ENCODE measurements around the gene SNTB2. TPM values are rescaled to one million over a fixed set of nuclear protein-coding genes. Genes with fewer than 3 reads are reported as not detected.

SNTB2 gene
- total RNA-seq, 1 experiment from 2014 or later: 30.3 TPM

- POLR2A ChIA-PET (ENCODE audit: unreplicated experiment): interaction anchor here (0.6 to 0.7 kb wide), 2 partner anchors 9 to 191 kb away, joined by 4 read pairs; no protein-coding TSS in a partner anchor
Observed at GRCh38 chr16:69338557-69339288, 151.8 kb downstream of the SNTB2 start.

GRCh38 chr16:69339289-69340094, 152.5 kb downstream of the SNTB2 start, which contains the start of the genes COG8 and NIP7:
TSS of gene COG8 (minus strand) at chr16:69339564. CDS start at chr16:69339552, 12 bp downstream.
TSS of gene NIP7 (plus strand) at chr16:69339772. CDS start at chr16:69339830, 58 bp downstream.
- H3K4me1 ChIP-seq (replicated peaks; ENCODE audit: insufficient read depth): peaks cover 16% of the 10 kb centered on the region
- ChIA-PET CTCF (no interaction called here), POLR2A (ENCODE audit: unreplicated experiment) (interaction anchor here (0.7 kb wide), 1 partner anchor 282 kb away, joined by 4 read pairs; no protein-coding TSS in a partner anchor)
- H3K4me2 ChIP-seq: peak within 1 kb of the TSS; percentile 88
- no peaks in the 10 kb centered on the region for H3K9me2 ChIP-seq (ENCODE audit: insufficient read depth)
- BruUV-seq (replicated peaks): no TSS peak
- no peaks in the 10 kb centered on the region for H3K27me3 ChIP-seq (ENCODE audit: insufficient read depth, low read depth)
- H3K9me3 ChIP-seq (ENCODE audit: insufficient read depth, low read depth): no peaks in the 10 kb centered on the region
- peak within 1 kb of the TSS; percentile 88 for H3K4me3 ChIP-seq
- intact Hi-C loops (cut with micrococcal nuclease; ENCODE audit: unreplicated experiment): loop anchor here (1.0 to 10.0 kb wide), 2 partner anchors 9 to 425 kb away; partner anchors contain the start of genes PDF and WWP2
- H4K20me1 ChIP-seq (ENCODE audit: insufficient read depth): 0 out of 2 replicates have a peak, but pooled peaks cover 4% of the 10 kb centered on the region
- peak within 1 kb of the TSS; percentile 73 for H3K27ac ChIP-seq
- peaks cover 31% of the 10 kb centered on the region for H3K36me3 ChIP-seq (ENCODE audit: low read depth)
- peaks cover 48% of the 10 kb centered on the region for H3K79me2 ChIP-seq (ENCODE audit: low read depth)
- DNase-seq: peak; percentile 94 to 97
- no peak for TF ChIP-seq EZH2 (IDR thresholded peaks at IDR 0.05; ENCODE audit: low read depth)
- TF ChIP-seq CTCF (conservative IDR thresholded peaks at IDR 0.05): peak; percentile 84
- peaks cover 46% of the 10 kb centered on the region for H3F3A ChIP-seq (ENCODE audit: insufficient read depth, low read depth)
- peak within 1 kb of the TSS; percentile 89 for H2AFZ ChIP-seq

More at GRCh38 chr16:69338557-69339288, 151.8 kb downstream of the SNTB2 start:
- CTCF ChIA-PET: interaction anchor here (0.7 kb wide), 1 partner anchor 19 kb away, joined by 3 read pairs; no protein-coding TSS in a partner anchor
- Histone ChIP-seq H3K27me3 (ENCODE audit: insufficient read depth, low read depth) (no peaks in the 10 kb centered on the region), H3K36me3 (ENCODE audit: low read depth) (peaks cover 38% of the 10 kb centered on the region), H3F3A (ENCODE audit: insufficient read depth, low read depth) (peaks cover 38% of the 10 kb centered on the region), H3K4me2 (peak overlapping the region; percentile 88), H3K4me1 (replicated peaks; ENCODE audit: insufficient read depth) (peaks cover 16% of the 10 kb centered on the region), H3K79me2 (ENCODE audit: low read depth) (peaks cover 48% of the 10 kb centered on the region), H3K9me3 (ENCODE audit: insufficient read depth, low read depth) (no peaks in the 10 kb centered on the region), H3K4me3 (peak overlapping the region; percentile 88), H3K9me2 (ENCODE audit: insufficient read depth) (no peaks in the 10 kb centered on the region), H3K27ac (peak overlapping the region; percentile 73), H2AFZ (peak overlapping the region; percentile 89), H4K20me1 (ENCODE audit: insufficient read depth) (0 out of 2 replicates have a peak, but pooled peaks cover 4% of the 10 kb centered on the region)
- BruUV-seq (replicated peaks): TSS peak; percentile 67
- DNase-seq: no peak
- TF ChIP-seq EZH2 (IDR thresholded peaks at IDR 0.05; ENCODE audit: low read depth) (no peak), CTCF (conservative IDR thresholded peaks at IDR 0.05) (no peak)
- intact Hi-C loops (cut with micrococcal nuclease; ENCODE audit: unreplicated experiment): loop anchor here (1.0 to 10.0 kb wide), 2 partner anchors 8 to 426 kb away; partner anchors contain the start of genes PDF and WWP2

- no peak for DNase-seq
- Histone ChIP-seq H3K4me3 (peak overlapping the region; percentile 88), H2AFZ (peak overlapping the region; percentile 84), H4K20me1 (ENCODE audit: insufficient read depth) (0 out of 2 replicates have a peak, but pooled peaks cover 4% of the 10 kb centered on the region), H3K9me2 (ENCODE audit: insufficient read depth) (no peaks in the 10 kb centered on the region), H3K27me3 (ENCODE audit: insufficient read depth, low read depth) (no peaks in the 10 kb centered on the region), H3K27ac (peak overlapping the region; percentile 73), H3K4me1 (replicated peaks; ENCODE audit: insufficient read depth) (peaks cover 16% of the 10 kb centered on the region), H3K9me3 (ENCODE audit: insufficient read depth, low read depth) (no peaks in the 10 kb centered on the region), H3K36me3 (ENCODE audit: low read depth) (peaks cover 26% of the 10 kb centered on the region), H3K4me2 (peak overlapping the region; percentile 86), H3K79me2 (ENCODE audit: low read depth) (peaks cover 48% of the 10 kb centered on the region), H3F3A (ENCODE audit: insufficient read depth, low read depth) (peaks cover 48% of the 10 kb centered on the region)
- POLR2A ChIA-PET (ENCODE audit: unreplicated experiment): interaction anchor here (0.7 kb wide), 1 partner anchor 283 kb away, joined by 4 read pairs; no protein-coding TSS in a partner anchor
- no peak for TF ChIP-seq EZH2 (IDR thresholded peaks at IDR 0.05; ENCODE audit: low read depth)
- no peak for TF ChIP-seq CTCF (conservative IDR thresholded peaks at IDR 0.05)
- intact Hi-C loops (cut with micrococcal nuclease; ENCODE audit: unreplicated experiment): no loop called here
- TSS peak; percentile 53 for BruUV-seq (replicated peaks)
- CTCF ChIA-PET: no interaction called here
Observed at GRCh38 chr16:69340095-69340644, 153.2 kb downstream of the SNTB2 start.

Data from PC-9 (cell line).